Liver (tissue), 9 donors: ENCODE measurements around the gene MRPL55. TPM values are rescaled to one million over a fixed set of nuclear protein-coding genes. Genes with fewer than 3 reads are reported as not detected.

Source experiments
- DNase-seq: peaks from one replicate; pipeline ENCODE4 v3.0.0-alpha.2; 2017; ENCODE audit warnings: low spot score
- H3K27ac ChIP-seq, 2 donors: one replicate each; pipeline ENCODE4 v1.7.0; 2013; ENCODE audit warnings: inconsistent platforms in 2 of 2, low read length in 2 of 2, control low read depth in 1 of 2, low read depth in 1 of 2, mild to moderate bottlenecking in 1 of 2
- H3K27me3 ChIP-seq, 4 donors: one replicate each; pipeline versions ENCODE4 v1.6.1 to v1.7.0; 2013; ENCODE audit warnings: low read length in 3 of 4, inconsistent platforms in 1 of 4, mild to moderate bottlenecking in 1 of 4, moderate library complexity in 1 of 4; ENCODE audit not compliant: control insufficient read depth in 4 of 4, insufficient read depth in 4 of 4
- H3K36me3 ChIP-seq, 4 donors: one replicate each; pipeline versions ENCODE4 v1.6.1 to v1.7.0; 2013; ENCODE audit warnings: low read length in 3 of 4, mild to moderate bottlenecking in 3 of 4, low read depth in 1 of 4, moderate library complexity in 1 of 4; ENCODE audit not compliant: control insufficient read depth in 4 of 4, insufficient read depth in 3 of 4
- H3K4me1 ChIP-seq, 4 donors: one replicate each; pipeline versions ENCODE4 v1.6.1 to v1.7.0; 2013; ENCODE audit warnings: low read length in 3 of 4, mild to moderate bottlenecking in 3 of 4, moderate library complexity in 1 of 4; ENCODE audit not compliant: control insufficient read depth in 4 of 4, insufficient read depth in 4 of 4
- H3K4me3 ChIP-seq, 3 donors: one replicate each; pipeline versions ENCODE4 v1.6.1 to v1.7.0; 2013; ENCODE audit warnings: low read length in 3 of 3, control low read depth in 1 of 3, low read depth in 1 of 3, mild to moderate bottlenecking in 1 of 3
- H3K9ac ChIP-seq, 2 donors: one replicate each; pipeline ENCODE4 v1.7.0; 2013; ENCODE audit warnings: low read length in 2 of 2, mild to moderate bottlenecking in 2 of 2, moderate library complexity in 2 of 2, control low read depth in 1 of 2, low read depth in 1 of 2
- H3K9me3 ChIP-seq, 4 donors: one replicate each; pipeline versions ENCODE4 v1.6.1 to v1.7.0; 2013; ENCODE audit warnings: low read length in 3 of 4; ENCODE audit not compliant: control insufficient read depth in 4 of 4
- EGR1 ChIP-seq, 2 donors: IDR thresholded peaks; 2 replicates each; pipeline ENCODE4 v1.6.1; 2016 to 2018; ENCODE audit warnings: antibody characterized with exemption in 2 of 2, low read depth in 2 of 2
- FOXA1 ChIP-seq: IDR thresholded peaks from 2 replicates; pipeline ENCODE4 v1.6.1; 2016; ENCODE audit warnings: antibody characterized with exemption
- FOXA2 ChIP-seq: IDR thresholded peaks from 2 replicates; pipeline ENCODE4 v1.6.1; 2016; ENCODE audit warnings: antibody characterized with exemption
- HNF4A ChIP-seq, 2 donors: conservative IDR thresholded peaks; 2 replicates each; pipeline ENCODE4 v1.6.1; 2016; ENCODE audit warnings: antibody characterized with exemption in 2 of 2, mild to moderate bottlenecking in 2 of 2
- HNF4G ChIP-seq: IDR thresholded peaks from 2 replicates; pipeline ENCODE4 v1.6.1; 2016; ENCODE audit warnings: antibody characterized with exemption
- SP1 ChIP-seq: IDR thresholded peaks from 2 replicates; pipeline ENCODE4 v1.6.1; 2018; ENCODE audit warnings: antibody characterized with exemption, mild to moderate bottlenecking
- YY1 ChIP-seq: IDR thresholded peaks from 2 replicates; pipeline ENCODE4 v1.6.1; 2016; ENCODE audit warnings: antibody characterized with exemption, mild to moderate bottlenecking
- WGBS: extraction: QIAGEN DNeasy Blood & Tissue Kit; methylation state at CpG from one replicate; pipeline ENCODE4 v1.1.7; 2013; 5-methylcytosine and 5-hydroxymethylcytosine counted together
- polyA plus RNA-seq, 2 donors: library from polyadenylated mRNA; stranded (reverse) in 1 of 2; unstranded in 1 of 2; fragments of 200-250 nt in 1 of 2; fragments of >200 nt in 1 of 2; fragmentation: Nextera tagmentation in 1 of 2; extraction: Ambion mirVana in 1 of 2; gene quantifications; one replicate each; pipeline versions ENCODE4 v1.2.1 to v1.2.3, GENCODE V29; 2013 to 2015
- total RNA-seq, 2 donors: library from RNA; depleted of rRNA; stranded (reverse); fragments of >200 nt; gene quantifications; one replicate each; pipeline ENCODE4 v1.2.3, GENCODE V29; 2014
- TF ChIP-seq, protein P1 (sequence below): IDR thresholded peaks from 2 replicates; pipeline ENCODE4 v1.6.1; 2016; ENCODE audit warnings: antibody characterized with exemption
- TF ChIP-seq, protein P2 (sequence below): IDR thresholded peaks from 2 replicates; pipeline ENCODE4 v1.6.1; 2016; ENCODE audit warnings: antibody characterized with exemption, mild to moderate bottlenecking
- TF ChIP-seq, protein P3 (sequence below): IDR thresholded peaks from 2 replicates; pipeline ENCODE4 v1.6.1; 2016; ENCODE audit warnings: antibody characterized with exemption
- donor health status: healthy.
- donor health status: healthy.
- donor health status: healthy.
- donor health status: healthy.
- donor health status: healthy.

MRPL55 gene
- total and polyA plus RNA-seq, 4 donors = 38.9 to 119 (median 62.0) TPM

DNA sequence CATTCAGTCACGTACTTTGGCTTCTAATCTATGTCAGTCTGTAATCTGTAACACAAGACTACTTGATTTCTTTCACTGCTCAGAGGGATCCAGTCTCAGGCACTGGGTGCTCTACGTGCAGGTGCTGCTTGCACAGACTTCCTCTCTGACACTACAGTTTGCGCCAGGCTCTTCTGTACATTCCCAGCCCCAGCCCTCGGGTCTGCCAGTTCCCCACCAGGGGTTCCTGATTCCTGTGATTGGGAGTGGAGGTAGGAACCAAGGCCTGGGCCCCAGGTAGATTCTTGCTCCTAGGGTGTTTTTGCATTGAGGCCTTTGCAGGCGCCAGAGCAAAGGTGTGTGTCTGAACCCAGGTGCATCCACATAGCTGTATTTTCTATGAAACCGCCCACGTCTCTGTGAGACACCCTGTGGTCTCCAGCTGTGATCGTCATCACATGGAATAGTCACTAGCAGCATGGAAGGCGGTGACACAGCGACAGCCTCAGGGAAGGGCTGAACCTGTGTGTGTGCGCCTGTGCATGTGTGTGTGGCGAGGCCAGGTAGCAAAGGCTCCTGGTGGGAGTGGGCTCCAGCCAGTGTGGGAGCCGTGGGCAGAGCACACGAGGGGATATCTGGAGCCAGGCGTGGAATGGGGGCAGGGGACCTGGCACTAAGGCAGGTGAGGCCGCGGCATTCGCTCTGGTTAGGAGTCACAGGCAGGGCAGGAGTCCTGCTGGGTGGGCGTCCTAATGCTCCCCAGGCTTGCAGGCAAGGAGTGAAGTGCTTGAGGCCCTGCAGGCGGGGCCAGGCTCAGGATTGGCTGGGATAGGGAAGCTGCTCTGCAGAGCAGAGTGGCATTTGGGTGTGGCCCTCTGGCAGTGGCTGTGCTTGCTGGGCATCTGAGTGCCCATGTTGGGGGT is 45.8 kb upstream of the MRPL55 start:
- no peak overlapping the region for H3K9ac ChIP-seq
- peaks cover 0 to 6% (median 0%) of the 10 kb centered on the region in 4 donors for H3K4me1 ChIP-seq
- no peaks in the 10 kb centered on the region for H3K9me3 ChIP-seq
- no peak overlapping the region for H3K4me3 ChIP-seq
- WGBS = 87% methylated on average over 20 of the region's 20 CpGs
- no peaks in the 10 kb centered on the region for H3K36me3 ChIP-seq
- TF ChIP-seq, protein P1, sequence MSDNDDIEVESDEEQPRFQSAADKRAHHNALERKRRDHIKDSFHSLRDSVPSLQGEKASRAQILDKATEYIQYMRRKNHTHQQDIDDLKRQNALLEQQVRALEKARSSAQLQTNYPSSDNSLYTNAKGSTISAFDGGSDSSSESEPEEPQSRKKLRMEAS = no peak
- TF ChIP-seq HNF4A (conservative IDR thresholded peaks at IDR 0.05) = no peak
- no peak for TF ChIP-seq EGR1 (IDR thresholded peaks at IDR 0.05; ENCODE audit: low read depth in 2 of 2)
- no peak overlapping the region for H3K27ac ChIP-seq
- no peaks in the 10 kb centered on the region for H3K27me3 ChIP-seq
- DNase-seq = no peak

DNA sequence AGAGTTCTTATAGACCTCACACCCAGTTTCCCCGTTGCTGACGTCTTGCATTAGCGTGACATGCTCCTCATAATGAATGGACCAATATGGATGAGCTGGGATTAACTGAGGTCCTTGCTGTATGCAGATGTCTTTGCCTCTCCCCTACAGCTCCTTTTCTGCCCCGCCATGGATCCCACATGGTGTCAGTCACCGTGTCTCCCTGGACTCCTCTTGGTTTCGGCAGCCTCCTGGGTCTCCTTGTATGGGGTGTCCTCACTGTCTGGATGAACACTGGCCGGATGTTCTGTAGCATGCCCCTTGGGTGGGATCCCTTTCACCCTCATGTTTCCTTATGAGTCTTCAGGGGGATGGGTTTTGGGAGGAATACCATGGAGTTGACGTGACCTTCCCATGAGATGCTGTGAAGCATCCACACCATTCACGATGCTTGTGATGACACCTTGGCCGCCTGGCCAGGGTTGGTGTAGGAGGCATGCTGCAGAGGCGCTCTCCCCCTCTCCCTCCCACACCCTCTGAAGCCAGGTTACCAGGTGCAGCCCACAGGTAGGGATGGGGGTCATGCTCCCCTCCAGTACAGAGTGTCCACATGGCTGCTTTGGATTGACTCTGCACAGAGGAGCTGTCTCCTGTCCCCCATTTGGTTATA is 45.0 kb upstream of the MRPL55 start:
- H3K27ac ChIP-seq = no peak overlapping the region
- no peak overlapping the region for H3K9ac ChIP-seq
- no peaks in the 10 kb centered on the region for H3K27me3 ChIP-seq
- H3K4me1 ChIP-seq = peaks cover 0 to 6% (median 0%) of the 10 kb centered on the region in 4 donors
- no peaks in the 10 kb centered on the region for H3K9me3 ChIP-seq
- H3K4me3 ChIP-seq = no peak overlapping the region
- no peak for DNase-seq
- H3K36me3 ChIP-seq = peaks cover 0 to under 1% (median under 1%) of the 10 kb centered on the region in 4 donors
- 93% methylated on average over 11 of the region's 11 CpGs for WGBS
- no peak for TF ChIP-seq SP1
- TF ChIP-seq, protein P2, sequence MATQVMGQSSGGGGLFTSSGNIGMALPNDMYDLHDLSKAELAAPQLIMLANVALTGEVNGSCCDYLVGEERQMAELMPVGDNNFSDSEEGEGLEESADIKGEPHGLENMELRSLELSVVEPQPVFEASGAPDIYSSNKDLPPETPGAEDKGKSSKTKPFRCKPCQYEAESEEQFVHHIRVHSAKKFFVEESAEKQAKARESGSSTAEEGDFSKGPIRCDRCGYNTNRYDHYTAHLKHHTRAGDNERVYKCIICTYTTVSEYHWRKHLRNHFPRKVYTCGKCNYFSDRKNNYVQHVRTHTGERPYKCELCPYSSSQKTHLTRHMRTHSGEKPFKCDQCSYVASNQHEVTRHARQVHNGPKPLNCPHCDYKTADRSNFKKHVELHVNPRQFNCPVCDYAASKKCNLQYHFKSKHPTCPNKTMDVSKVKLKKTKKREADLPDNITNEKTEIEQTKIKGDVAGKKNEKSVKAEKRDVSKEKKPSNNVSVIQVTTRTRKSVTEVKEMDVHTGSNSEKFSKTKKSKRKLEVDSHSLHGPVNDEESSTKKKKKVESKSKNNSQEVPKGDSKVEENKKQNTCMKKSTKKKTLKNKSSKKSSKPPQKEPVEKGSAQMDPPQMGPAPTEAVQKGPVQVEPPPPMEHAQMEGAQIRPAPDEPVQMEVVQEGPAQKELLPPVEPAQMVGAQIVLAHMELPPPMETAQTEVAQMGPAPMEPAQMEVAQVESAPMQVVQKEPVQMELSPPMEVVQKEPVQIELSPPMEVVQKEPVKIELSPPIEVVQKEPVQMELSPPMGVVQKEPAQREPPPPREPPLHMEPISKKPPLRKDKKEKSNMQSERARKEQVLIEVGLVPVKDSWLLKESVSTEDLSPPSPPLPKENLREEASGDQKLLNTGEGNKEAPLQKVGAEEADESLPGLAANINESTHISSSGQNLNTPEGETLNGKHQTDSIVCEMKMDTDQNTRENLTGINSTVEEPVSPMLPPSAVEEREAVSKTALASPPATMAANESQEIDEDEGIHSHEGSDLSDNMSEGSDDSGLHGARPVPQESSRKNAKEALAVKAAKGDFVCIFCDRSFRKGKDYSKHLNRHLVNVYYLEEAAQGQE = no peak
- TF ChIP-seq YY1 = no peak
- no peak for TF ChIP-seq FOXA2

DNA sequence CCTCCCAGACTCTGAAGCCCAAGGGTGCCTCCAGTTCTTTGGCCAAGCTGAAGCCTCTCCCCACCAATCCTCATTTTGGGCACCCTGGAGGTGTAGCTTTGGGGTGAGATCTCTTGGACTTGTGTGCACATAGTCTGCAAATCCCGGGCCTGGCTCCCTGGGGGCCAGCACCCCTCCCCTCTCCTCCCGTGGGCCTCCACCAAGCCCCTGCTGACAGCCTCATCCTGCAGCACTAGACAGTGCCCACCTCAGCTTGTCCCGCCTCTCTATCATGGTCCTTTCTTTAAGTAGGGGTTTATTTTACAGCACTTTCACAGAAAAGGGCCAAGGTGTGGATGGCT is 43.8 kb upstream of the MRPL55 start:
- Histone ChIP-seq H3K27me3 (no peaks in the 10 kb centered on the region), H3K27ac (no peak overlapping the region), H3K4me1 (peaks cover 0 to 6% (median 1%) of the 10 kb centered on the region in 4 donors), H3K4me3 (no peak overlapping the region), H3K9me3 (no peaks in the 10 kb centered on the region), H3K9ac (no peak overlapping the region), H3K36me3 (peaks cover 0 to 10% (median 7%) of the 10 kb centered on the region in 4 donors)
- 86% methylated on average over 3 of the region's 3 CpGs for WGBS
- no peak for DNase-seq
- TF ChIP-seq, protein P3, sequence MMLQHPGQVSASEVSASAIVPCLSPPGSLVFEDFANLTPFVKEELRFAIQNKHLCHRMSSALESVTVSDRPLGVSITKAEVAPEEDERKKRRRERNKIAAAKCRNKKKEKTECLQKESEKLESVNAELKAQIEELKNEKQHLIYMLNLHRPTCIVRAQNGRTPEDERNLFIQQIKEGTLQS = no peak
- no peak for TF ChIP-seq EGR1 (IDR thresholded peaks at IDR 0.05; ENCODE audit: low read depth in 2 of 2)
- TF ChIP-seq HNF4G = no peak
- no peak for TF ChIP-seq FOXA1
